Sigmoid colon (tissue), 7 donors: ENCODE results near the gene TSPAN5. TPM values are rescaled to one million over a fixed set of nuclear protein-coding genes. Genes with fewer than 3 reads are reported as not detected.

Experiments used
- DNase-seq: peaks from one replicate; pipeline ENCODE4 v3.0.0-alpha.2; 2019
- H3K27ac ChIP-seq, 4 donors: fragments of 200-600 bp; sonication (generic); one replicate each; pipeline ENCODE4 v1.5.1; 2016 to 2019; ENCODE audit warnings: mild to moderate bottlenecking in 1 of 4
- H3K27me3 ChIP-seq, 3 donors: fragments of 200-600 bp; sonication (generic); one replicate each; pipeline ENCODE4 v1.5.1; 2019; ENCODE audit warnings: mild to moderate bottlenecking in 1 of 3
- H3K36me3 ChIP-seq, 4 donors: fragments of 200-600 bp; sonication (generic); one replicate each; pipeline ENCODE4 v1.5.1; 2016 to 2019
- H3K4me1 ChIP-seq, 4 donors: fragments of 200-600 bp; sonication (generic); one replicate each; pipeline ENCODE4 v1.5.1; 2017 to 2019
- H3K4me3 ChIP-seq, 4 donors: fragments of 200-600 bp; sonication (generic); one replicate each; pipeline ENCODE4 v1.5.1; 2017 to 2019; ENCODE audit warnings: mild to moderate bottlenecking in 2 of 4, moderate library complexity in 1 of 4
- H3K9me3 ChIP-seq, 4 donors: fragments of 200-600 bp in 3 of 4; sonication (generic) in 3 of 4; one replicate each; pipeline versions ENCODE4 v1.5.1 to v1.6.1; 2013 to 2019
- EP300 ChIP-seq, 4 donors: sonication (generic); formaldehyde crosslinking; IDR thresholded peaks; one replicate each; pipeline ENCODE4 v1.6.1; 2017; ENCODE audit warnings: antibody characterized with exemption in 4 of 4
- POLR2A ChIP-seq, 2 donors: fragments of 450-650 bp; IDR thresholded peaks; one replicate each; pipeline ENCODE4 v1.6.1; 2016; ENCODE audit warnings: antibody characterized with exemption in 2 of 2, mild to moderate bottlenecking in 2 of 2, moderate library complexity in 2 of 2
- POLR2AphosphoS5 ChIP-seq, 4 donors: sonication (generic); formaldehyde crosslinking; IDR thresholded peaks; one replicate each; pipeline ENCODE4 v1.6.1; 2017; ENCODE audit warnings: antibody characterized with exemption in 4 of 4
- WGBS, 2 donors: extraction: QIAGEN DNeasy Blood & Tissue Kit; methylation state at CpG; one replicate each; pipeline ENCODE4 v1.1.7; 2013; 5-methylcytosine and 5-hydroxymethylcytosine counted together
- intact Hi-C: fragments of 100-400 bp; cut with DNase I; formaldehyde crosslinking; loops from one replicate; pipeline ENCODE4 v1.15.1; 2023
- polyA plus RNA-seq, 3 donors: library from polyadenylated mRNA; stranded (reverse); fragments of 200-250 nt; gene quantifications; one replicate each; pipeline ENCODE4 v1.2.3, GENCODE V29; 2013
- total RNA-seq, 4 donors: library from RNA; depleted of rRNA; stranded (reverse); fragments of >200 nt; gene quantifications; one replicate each; pipeline ENCODE4 v1.1.0, GENCODE V29; 2016
- TF ChIP-seq, protein P1 (sequence below), 4 experiments: fragments of 450-650 bp in 3 of 4; fragments of 200-600 bp in 1 of 4; IDR thresholded peaks; one replicate each; pipeline ENCODE4 v1.5.1; 2016 to 2019; ENCODE audit warnings: antibody characterized with exemption in 4 of 4, mild to moderate bottlenecking in 3 of 4, moderate library complexity in 2 of 4
- donor health status: healthy with polysubstance abuse.
- donor health status: Bipolar disorder and iron deficiency.
- donor health status: healthy.

TSPAN5 gene
- total and polyA plus RNA-seq, 7 donors: 1.2 to 18.6 (median 11.2) TPM

DNA sequence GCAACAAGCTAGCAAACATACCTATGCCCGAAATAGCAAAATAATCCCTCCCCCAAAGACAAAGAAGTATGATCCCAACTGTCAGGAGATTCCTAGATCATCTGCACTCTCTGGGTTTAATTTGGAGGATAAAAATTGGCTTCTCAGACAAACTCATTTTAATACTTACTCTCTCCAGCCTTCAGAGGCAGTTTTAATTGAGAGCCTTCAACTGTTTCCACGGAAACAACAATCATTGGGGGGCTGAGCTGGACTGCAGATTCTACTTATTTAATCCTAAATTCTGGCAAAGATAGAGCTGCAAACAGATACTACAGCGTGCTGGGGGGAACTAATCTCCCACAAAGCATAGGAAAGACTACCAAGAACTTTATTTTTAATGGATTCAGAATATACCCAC lies 168.2 kb downstream of the TSPAN5 start:
- Histone ChIP-seq H3K4me3 (no peak overlapping the region), H3K36me3 (no peaks in the 10 kb centered on the region), H3K9me3 (no peaks in the 10 kb centered on the region), H3K27ac (no peak overlapping the region), H3K27me3 (no peaks in the 10 kb centered on the region), H3K4me1 (peaks cover 0 to 44% (median 21%) of the 10 kb centered on the region in 4 donors)
- intact Hi-C loops: loop anchor here (10.0 kb wide), 1 partner anchor 165 kb away; the partner anchor contains the start of gene TSPAN5
- 95 to 96% methylated on average over 3 of the region's 3 CpGs for WGBS, 2 donors
- TF ChIP-seq POLR2AphosphoS5 (IDR thresholded peaks at IDR 0.05) (no peak), POLR2A (IDR thresholded peaks at IDR 0.05) (no peak), EP300 (IDR thresholded peaks at IDR 0.05) (no peak)
- TF ChIP-seq, protein P1, sequence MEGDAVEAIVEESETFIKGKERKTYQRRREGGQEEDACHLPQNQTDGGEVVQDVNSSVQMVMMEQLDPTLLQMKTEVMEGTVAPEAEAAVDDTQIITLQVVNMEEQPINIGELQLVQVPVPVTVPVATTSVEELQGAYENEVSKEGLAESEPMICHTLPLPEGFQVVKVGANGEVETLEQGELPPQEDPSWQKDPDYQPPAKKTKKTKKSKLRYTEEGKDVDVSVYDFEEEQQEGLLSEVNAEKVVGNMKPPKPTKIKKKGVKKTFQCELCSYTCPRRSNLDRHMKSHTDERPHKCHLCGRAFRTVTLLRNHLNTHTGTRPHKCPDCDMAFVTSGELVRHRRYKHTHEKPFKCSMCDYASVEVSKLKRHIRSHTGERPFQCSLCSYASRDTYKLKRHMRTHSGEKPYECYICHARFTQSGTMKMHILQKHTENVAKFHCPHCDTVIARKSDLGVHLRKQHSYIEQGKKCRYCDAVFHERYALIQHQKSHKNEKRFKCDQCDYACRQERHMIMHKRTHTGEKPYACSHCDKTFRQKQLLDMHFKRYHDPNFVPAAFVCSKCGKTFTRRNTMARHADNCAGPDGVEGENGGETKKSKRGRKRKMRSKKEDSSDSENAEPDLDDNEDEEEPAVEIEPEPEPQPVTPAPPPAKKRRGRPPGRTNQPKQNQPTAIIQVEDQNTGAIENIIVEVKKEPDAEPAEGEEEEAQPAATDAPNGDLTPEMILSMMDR (IDR thresholded peaks at IDR 0.05): no peak
- no peak for DNase-seq

- Histone ChIP-seq H3K4me3 (no peak overlapping the region), H3K27ac (no peak overlapping the region), H3K9me3 (no peaks in the 10 kb centered on the region), H3K4me1 (peaks cover 0 to 2% (median 0%) of the 10 kb centered on the region in 4 donors), H3K27me3 (no peaks in the 10 kb centered on the region), H3K36me3 (no peaks in the 10 kb centered on the region)
- DNase-seq: no peak
- intact Hi-C loops: no loop called here
- TF ChIP-seq POLR2AphosphoS5 (IDR thresholded peaks at IDR 0.05) (no peak), POLR2A (IDR thresholded peaks at IDR 0.05) (no peak), EP300 (IDR thresholded peaks at IDR 0.05) (no peak)
- TF ChIP-seq, protein P1 (IDR thresholded peaks at IDR 0.05): no peak
- 85 to 91% methylated on average over 7 of the region's 7 CpGs for WGBS, 2 donors
Measured at GRCh38 chr4:98485816-98486345, 172.5 kb downstream of the TSPAN5 start.

DNA sequence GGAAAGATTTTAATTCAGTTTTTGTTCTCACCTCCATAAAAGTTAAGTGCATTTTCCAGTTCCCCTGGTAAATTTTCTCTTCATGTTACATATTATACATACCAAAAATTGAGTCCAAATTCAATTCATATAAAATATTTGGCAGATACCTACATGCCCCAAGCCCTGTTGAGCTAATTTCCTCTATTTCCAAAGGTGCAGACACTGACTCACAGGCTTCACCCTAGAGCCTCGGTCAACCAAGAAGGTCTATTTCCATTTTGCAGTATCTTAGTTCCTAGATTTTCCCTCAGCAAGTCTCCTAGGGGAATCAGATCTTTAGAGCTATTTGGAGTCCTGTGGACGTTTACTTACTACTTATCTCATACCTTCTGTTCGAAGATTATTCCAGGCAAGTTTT lies 174.4 kb downstream of the TSPAN5 start:
- H3K27ac ChIP-seq: no peak overlapping the region
- intact Hi-C loops: no loop called here
- no peaks in the 10 kb centered on the region for H3K36me3 ChIP-seq
- no peaks in the 10 kb centered on the region for H3K9me3 ChIP-seq
- no peaks in the 10 kb centered on the region for H3K4me1 ChIP-seq
- 59 to 83% methylated on average over 3 of the region's 3 CpGs for WGBS, 2 donors
- no peak overlapping the region for H3K4me3 ChIP-seq
- H3K27me3 ChIP-seq: no peaks in the 10 kb centered on the region
- DNase-seq: no peak
- no peak for TF ChIP-seq POLR2A (IDR thresholded peaks at IDR 0.05)
- no peak for TF ChIP-seq EP300 (IDR thresholded peaks at IDR 0.05)
- TF ChIP-seq, protein P1 (IDR thresholded peaks at IDR 0.05): no peak
- TF ChIP-seq POLR2AphosphoS5 (IDR thresholded peaks at IDR 0.05): no peak

DNA sequence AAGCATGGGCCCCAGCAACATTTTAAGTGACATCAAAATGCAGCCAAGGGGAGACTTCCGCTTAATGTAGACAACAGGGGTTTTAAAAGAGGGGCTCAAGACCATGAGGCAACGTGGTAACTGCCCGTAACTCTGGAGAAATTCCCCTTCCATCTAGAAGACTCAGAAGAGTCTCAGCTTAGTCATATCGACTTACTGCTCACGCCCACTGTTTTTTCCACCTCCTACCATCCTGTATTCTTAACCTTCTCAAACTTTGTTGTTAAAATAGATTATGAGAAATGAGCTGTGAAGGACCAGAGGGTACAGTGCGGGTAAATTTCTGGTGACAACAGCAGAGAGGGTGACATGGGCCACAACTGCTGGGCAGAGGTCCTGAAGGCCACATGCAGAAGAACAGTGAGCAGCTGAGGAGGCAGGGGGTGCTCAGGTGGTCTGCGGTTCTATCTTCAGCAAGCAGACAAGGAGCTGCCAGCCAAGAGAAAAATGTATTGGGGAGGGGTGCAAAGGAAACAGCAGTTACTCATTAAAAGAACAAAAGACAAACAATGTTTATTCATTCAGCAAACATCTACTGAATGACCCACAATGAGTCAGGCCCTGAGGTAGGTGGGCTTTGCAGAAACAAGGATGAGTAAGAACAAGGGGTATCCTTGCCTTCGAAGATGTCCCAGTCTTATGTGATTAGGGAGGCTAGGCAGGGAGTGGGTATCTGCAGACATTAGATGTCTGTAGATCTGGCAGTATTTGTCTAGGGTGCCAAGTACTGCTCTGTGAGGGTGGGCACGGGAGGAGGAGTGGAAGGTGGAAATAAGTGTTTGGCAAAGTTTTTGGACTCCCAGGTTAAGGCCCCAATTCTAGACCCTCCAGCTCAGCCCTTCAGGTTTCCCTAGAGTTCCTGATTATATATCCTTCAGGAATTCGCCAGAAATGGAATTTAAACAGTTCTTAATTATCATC lies 175.3 kb downstream of the TSPAN5 start:
- Histone ChIP-seq H3K36me3 (no peaks in the 10 kb centered on the region), H3K9me3 (no peaks in the 10 kb centered on the region), H3K27me3 (no peaks in the 10 kb centered on the region), H3K4me1 (no peaks in the 10 kb centered on the region), H3K4me3 (no peak overlapping the region), H3K27ac (no peak overlapping the region)
- 77 to 89% methylated on average over 10 of the region's 10 CpGs for WGBS, 2 donors
- TF ChIP-seq EP300 (IDR thresholded peaks at IDR 0.05) (no peak), POLR2A (IDR thresholded peaks at IDR 0.05) (no peak), POLR2AphosphoS5 (IDR thresholded peaks at IDR 0.05) (no peak)
- TF ChIP-seq, protein P1 (IDR thresholded peaks at IDR 0.05): no peak
- intact Hi-C loops: no loop called here
- DNase-seq: no peak
